Midbrain (tissue), 1 donor: ENCODE measurements around the gene CFAP161.

Source experiments
- DNase-seq: peaks from one replicate; lab custom pipeline; 2025; lab: John Stamatoyannopoulos, UW

The CFAP161 gene

GRCh38 chr15:81133782-81134461 is at the start of gene CFAP161:
Gene CFAP161, plus strand, starts transcription at chr15:81134270. Its CDS starts 60 bp downstream, at chr15:81134330.
- DNase-seq = peak; percentile 74

- DNase-seq = no peak
Measured at GRCh38 chr15:81084716-81085115, 49.4 kb upstream of the CFAP161 start.

- DNase-seq = no peak
Measured at GRCh38 chr15:81085213-81085612, 48.9 kb upstream of the CFAP161 start.

GRCh38 chr15:81085898-81086297 is 48.2 kb upstream of the CFAP161 start:
- no peak for DNase-seq

GRCh38 chr15:81087066-81087465 is 47.0 kb upstream of the CFAP161 start:
- DNase-seq = no peak

- no peak for DNase-seq
Measured at GRCh38 chr15:81087694-81088093, 46.4 kb upstream of the CFAP161 start.

- no peak for DNase-seq
Measured at GRCh38 chr15:81088470-81089013, 45.5 kb upstream of the CFAP161 start.

GRCh38 chr15:81091889-81092558 is 42.0 kb upstream of the CFAP161 start:
- DNase-seq = no peak

- no peak for DNase-seq
Measured at GRCh38 chr15:81092559-81092902, 41.5 kb upstream of the CFAP161 start.

GRCh38 chr15:81093961-81094360 is 40.1 kb upstream of the CFAP161 start:
- DNase-seq = no peak

GRCh38 chr15:81095690-81096365 is 38.2 kb upstream of the CFAP161 start:
- no peak for DNase-seq

- DNase-seq = no peak
Measured at GRCh38 chr15:81096398-81096797, 37.7 kb upstream of the CFAP161 start.

- DNase-seq = no peak
Measured at GRCh38 chr15:81097116-81097889, 36.8 kb upstream of the CFAP161 start.

GRCh38 chr15:81097890-81098280 is 36.2 kb upstream of the CFAP161 start:
- no peak for DNase-seq

GRCh38 chr15:81098349-81098748 is 35.7 kb upstream of the CFAP161 start:
- no peak for DNase-seq

- no peak for DNase-seq
Measured at GRCh38 chr15:81098861-81099651, 35.0 kb upstream of the CFAP161 start.

- DNase-seq = peak; percentile 18
Measured at GRCh38 chr15:81101894-81102815, 31.9 kb upstream of the CFAP161 start.

GRCh38 chr15:81103857-81104256 is 30.2 kb upstream of the CFAP161 start:
- DNase-seq = no peak

GRCh38 chr15:81105545-81105944 is 28.5 kb upstream of the CFAP161 start:
- no peak for DNase-seq

- DNase-seq = peak; percentile 68
Measured at GRCh38 chr15:81106560-81106959, 27.5 kb upstream of the CFAP161 start.
